HG03103 (cell line): ENCODE measurements around the gene PPP1CC.
"Not testable (repeated sequence)": the region's sequence is repeated elsewhere in the genome, so short reads cannot be mapped to it uniquely, and the experiment has no call there.

Source experiments
- ATAC-seq: cut with Tn5 transposase; IDR thresholded peaks from one replicate; pipeline ENCODE4 v1.9.1; 2021; ENCODE audit warnings: low read depth; ENCODE audit not compliant: unreplicated experiment

Gene PPP1CC

GRCh38 chr12:110756611-110757010, 13.9 kb upstream of the PPP1CC start:
- no peak for ATAC-seq

- ATAC-seq = no peak
Observed at GRCh38 chr12:110754101-110754793, 11.6 kb upstream of the PPP1CC start.

GRCh38 chr12:110750784-110751461, 8.2 kb upstream of the PPP1CC start:
- ATAC-seq = no peak

GRCh38 chr12:110746550-110746949, 3.9 kb upstream of the PPP1CC start:
- no peak for ATAC-seq

- ATAC-seq = no peak
Observed at GRCh38 chr12:110745542-110746284, 3.0 kb upstream of the PPP1CC start.

GRCh38 chr12:110744601-110745264, 2.0 kb upstream of the PPP1CC start:
- no peak for ATAC-seq

GRCh38 chr12:110744151-110744571, 1.5 kb upstream of the PPP1CC start:
- ATAC-seq = no peak

GRCh38 chr12:110743571-110744093, 941 bp upstream of the PPP1CC start:
- no peak for ATAC-seq

GRCh38 chr12:110742096-110742717, 484 bp downstream of the PPP1CC start:
- ATAC-seq = no peak

GRCh38 chr12:110741341-110742095, 1.2 kb downstream of the PPP1CC start:
- no peak for ATAC-seq

- ATAC-seq = no peak
Observed at GRCh38 chr12:110739894-110740293, 2.8 kb downstream of the PPP1CC start.

GRCh38 chr12:110739488-110739887, 3.2 kb downstream of the PPP1CC start:
- no peak for ATAC-seq

- no peak for ATAC-seq
Observed at GRCh38 chr12:110737532-110737931, 5.2 kb downstream of the PPP1CC start.

GRCh38 chr12:110737016-110737415, 5.7 kb downstream of the PPP1CC start:
- not testable (repeated sequence) for ATAC-seq

- no peak for ATAC-seq
Observed at GRCh38 chr12:110733900-110734299, 8.8 kb downstream of the PPP1CC start.

GRCh38 chr12:110733089-110733715, 9.5 kb downstream of the PPP1CC start:
- no peak for ATAC-seq

GRCh38 chr12:110732572-110732971, 10.1 kb downstream of the PPP1CC start:
- ATAC-seq = no peak

- ATAC-seq = no peak
Observed at GRCh38 chr12:110731479-110731878, 11.2 kb downstream of the PPP1CC start.

- ATAC-seq = no peak
Observed at GRCh38 chr12:110728628-110729027, 14.1 kb downstream of the PPP1CC start.
